Stomach (tissue), 9 donors: ENCODE results near the gene CIZ1. TPM values are rescaled to one million over a fixed set of nuclear protein-coding genes. Genes with fewer than 3 reads are reported as not detected.

Experiments used
- DNase-seq, 2 donors: peaks; one replicate each; pipeline versions ENCODE4 v3.0.0 to v3.0.0-alpha.2; 2013 to 2019
- H3K27ac ChIP-seq, 5 donors: fragments of 200-600 bp in 4 of 5; sonication (generic) in 4 of 5; one replicate each; pipeline ENCODE4 v1.5.1; 2013 to 2019; ENCODE audit warnings: mild to moderate bottlenecking in 1 of 5, moderate library complexity in 1 of 5
- H3K27me3 ChIP-seq, 3 donors: fragments of 200-600 bp; sonication (generic); one replicate each; pipeline ENCODE4 v1.5.1; 2017 to 2019; ENCODE audit warnings: mixed run types in 1 of 3
- H3K36me3 ChIP-seq, 4 donors: fragments of 200-600 bp; sonication (generic); 1 replicate in 3 of 4; 2 replicates in 1 of 4; pipeline ENCODE4 v1.5.1; 2016 to 2019
- H3K4me1 ChIP-seq, 4 donors: fragments of 200-600 bp; sonication (generic); one replicate each; pipeline ENCODE4 v1.5.1; 2016 to 2019
- H3K4me3 ChIP-seq, 4 donors: fragments of 200-600 bp; sonication (generic) in 3 of 4; one replicate each; pipeline ENCODE4 v1.5.1; 2016 to 2019; ENCODE audit warnings: mild to moderate bottlenecking in 1 of 4
- H3K9me3 ChIP-seq, 4 donors: fragments of 200-600 bp; sonication (generic); one replicate each; pipeline ENCODE4 v1.5.1; 2016 to 2019
- CTCF ChIP-seq, 7 experiments: fragments of 450-650 bp in 4 of 7; fragments of 200-600 bp in 3 of 7; sonication (generic) in 3 of 7; IDR thresholded peaks; one replicate each; pipeline ENCODE4 v1.5.1; 2016 to 2019; ENCODE audit warnings: antibody characterized with exemption in 7 of 7, control low read depth in 2 of 7, mild to moderate bottlenecking in 1 of 7
- EP300 ChIP-seq: sonication (generic); formaldehyde crosslinking; IDR thresholded peaks from one replicate; pipeline ENCODE4 v1.6.1; 2017; ENCODE audit warnings: antibody characterized with exemption
- POLR2A ChIP-seq, 4 donors: fragments of 450-650 bp; IDR thresholded peaks; one replicate each; pipeline ENCODE4 v1.6.1; 2016; ENCODE audit warnings: antibody characterized with exemption in 4 of 4, control low read depth in 2 of 4, mild to moderate bottlenecking in 1 of 4, moderate library complexity in 1 of 4
- POLR2AphosphoS5 ChIP-seq, 3 donors: sonication (generic); formaldehyde crosslinking; IDR thresholded peaks; one replicate each; pipeline ENCODE4 v1.6.1; 2016; ENCODE audit warnings: antibody characterized with exemption in 3 of 3
- WGBS, 5 donors: extraction: QIAGEN DNeasy Blood & Tissue Kit in 3 of 5; methylation state at CpG; one replicate each; pipeline versions ENCODE4 v1.1.5 to v1.1.7; 2013 to 2018; 5-methylcytosine and 5-hydroxymethylcytosine counted together
- intact Hi-C: fragments of 100-400 bp; cut with DNase I; formaldehyde crosslinking; loops from one replicate; pipeline ENCODE4 v1.15.1; 2023; ENCODE audit warnings: low total_unique reads
- polyA plus RNA-seq, 3 donors: library from polyadenylated mRNA; stranded (reverse); fragments of 200-250 nt; gene quantifications; one replicate each; pipeline ENCODE4 v1.2.3, GENCODE V29; 2013
- total RNA-seq, 5 donors: library from RNA; depleted of rRNA; stranded (reverse); fragments of >200 nt; gene quantifications; one replicate each; pipeline versions ENCODE4 v1.1.0 to v1.2.3, GENCODE V29; 2014 to 2016
- donor health status: healthy with polysubstance abuse.
- donor health status: Bipolar disorder and iron deficiency.
- donor health status: healthy.

CIZ1 gene
- total and polyA plus RNA-seq, 8 donors, result 15.2 to 217 (median 55.6) TPM

DNA sequence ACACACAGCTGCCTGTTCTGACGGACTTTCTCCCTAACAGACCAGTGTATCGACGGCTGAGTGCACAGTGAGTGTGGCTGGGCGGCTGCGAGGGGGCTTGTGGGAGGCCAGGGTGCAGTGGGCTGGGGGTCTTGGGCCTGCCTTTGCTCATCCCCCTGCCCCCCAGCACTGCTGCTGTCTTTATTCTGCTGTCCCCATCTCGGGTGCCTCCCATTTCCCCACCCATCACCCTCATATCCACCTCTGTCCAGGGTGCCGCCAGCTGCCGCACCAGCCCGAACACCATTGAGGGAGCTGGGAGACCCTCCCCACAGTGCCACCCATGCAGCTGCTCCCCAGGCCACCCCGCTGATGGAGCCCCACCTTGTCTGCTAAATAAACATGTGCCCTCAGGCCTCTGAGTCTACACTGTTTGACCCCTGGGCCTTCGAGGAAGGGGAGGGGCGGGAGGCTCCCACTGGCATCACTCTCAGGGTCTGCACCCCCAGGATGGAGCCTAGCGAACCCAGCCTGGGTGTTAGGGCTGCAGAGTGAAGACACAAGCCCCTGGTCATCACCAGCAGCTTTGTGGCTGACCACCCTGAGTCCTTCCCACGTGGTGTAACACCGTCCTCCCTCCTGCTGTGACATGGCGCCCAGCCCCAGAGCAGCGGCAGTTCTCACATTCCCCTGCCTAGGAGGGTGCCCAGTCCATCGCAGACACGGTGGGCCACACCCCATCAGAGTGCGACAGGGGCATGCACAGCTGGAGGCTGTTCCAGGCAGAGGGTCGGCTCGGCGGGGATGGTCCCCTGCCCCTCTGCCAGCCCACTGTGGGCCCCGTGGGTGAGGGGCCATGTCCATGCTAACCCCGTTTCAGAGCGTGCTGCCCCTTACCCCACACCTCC is 38.1 kb downstream of the CIZ1 start:
- Histone ChIP-seq H3K36me3 (no peaks in the 10 kb centered on the region), H3K27ac (peak overlapping the region in 1 of 5 donors; percentile 5), H3K4me1 (peaks cover 9 to 31% (median 13%) of the 10 kb centered on the region in 4 donors), H3K9me3 (no peaks in the 10 kb centered on the region), H3K4me3 (no peak overlapping the region), H3K27me3 (no peaks in the 10 kb centered on the region)
- no peak for DNase-seq
- 82 to 85% (median 84%) methylated on average over 8 to 26 of the region's 26 CpGs for WGBS, 5 donors
- intact Hi-C loops, result no loop called here
- TF ChIP-seq EP300, result no peak
- TF ChIP-seq POLR2AphosphoS5 (IDR thresholded peaks at IDR 0.05), result peak in 1 of 3 donors; percentile 43

GRCh38 chr9:128152133-128153059 is 39.0 kb downstream of the CIZ1 start:
- Histone ChIP-seq H3K4me3 (no peak overlapping the region), H3K27me3 (no peaks in the 10 kb centered on the region), H3K9me3 (no peaks in the 10 kb centered on the region), H3K36me3 (no peaks in the 10 kb centered on the region), H3K27ac (peak overlapping the region in 1 of 5 donors; percentile 20), H3K4me1 (peaks cover 10 to 40% (median 17%) of the 10 kb centered on the region in 4 donors)
- 91 to 97% (median 94%) methylated on average over 12 to 13 of the region's 13 CpGs for WGBS, 5 donors
- intact Hi-C loops, result no loop called here
- peak in 1 of 3 donors; percentile 5 for TF ChIP-seq POLR2AphosphoS5 (IDR thresholded peaks at IDR 0.05)
- no peak for TF ChIP-seq CTCF (IDR thresholded peaks at IDR 0.05)
- DNase-seq, result no peak

DNA sequence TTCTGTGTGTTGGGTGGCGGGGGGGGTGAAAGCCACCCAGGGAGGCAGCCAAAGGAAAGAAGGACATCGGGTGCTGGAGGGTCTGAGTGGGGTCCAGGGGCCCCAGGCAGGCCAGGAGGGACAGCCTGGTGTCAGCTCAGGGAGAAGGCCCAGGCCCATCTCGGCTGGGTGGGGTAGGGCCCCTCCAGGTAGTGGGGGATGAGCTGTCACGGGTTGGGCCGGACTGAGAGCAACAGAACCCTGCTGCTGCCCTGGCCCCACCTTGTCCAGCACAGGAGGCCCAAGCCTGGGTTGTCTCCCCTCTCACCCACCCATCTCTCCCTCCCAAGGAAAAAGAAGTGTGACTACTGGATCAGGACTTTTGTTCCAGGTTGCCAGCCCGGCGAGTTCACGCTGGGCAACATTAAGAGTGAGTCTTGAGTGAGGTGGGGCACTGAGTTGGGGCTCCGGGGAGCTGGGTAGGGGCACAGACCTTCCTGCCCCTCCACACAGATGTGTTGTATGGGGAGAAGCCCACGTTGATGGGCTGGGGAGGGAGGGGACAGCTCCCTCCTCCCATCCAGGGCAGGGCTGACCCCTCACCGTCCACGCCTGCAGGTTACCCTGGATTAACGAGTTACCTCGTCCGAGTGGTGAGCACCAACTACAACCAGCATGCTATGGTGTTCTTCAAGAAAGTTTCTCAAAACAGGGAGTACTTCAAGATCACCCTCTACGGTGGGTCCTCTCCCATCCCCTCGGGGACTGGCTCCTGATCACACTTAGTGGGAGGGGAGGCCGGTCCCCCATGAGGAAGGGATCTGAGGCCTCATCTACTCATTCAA is 39.9 kb downstream of the CIZ1 start:
- TF ChIP-seq POLR2AphosphoS5 (IDR thresholded peaks at IDR 0.05) (no peak), POLR2A (IDR thresholded peaks at IDR 0.05) (no peak), EP300 (no peak), CTCF (IDR thresholded peaks at IDR 0.05) (no peak)
- Histone ChIP-seq H3K9me3 (no peaks in the 10 kb centered on the region), H3K27me3 (no peaks in the 10 kb centered on the region), H3K27ac (peak overlapping the region in 3 of 5 donors; percentile 4 to 88 (median 87)), H3K36me3 (no peaks in the 10 kb centered on the region), H3K4me3 (peak overlapping the region in 1 of 4 donors; percentile 44), H3K4me1 (peaks cover 10 to 42% (median 17%) of the 10 kb centered on the region in 4 donors)
- intact Hi-C loops, result no loop called here
- no peak for DNase-seq
- WGBS, 5 donors, result 82 to 91% (median 88%) methylated on average over 18 of the region's 18 CpGs

DNA sequence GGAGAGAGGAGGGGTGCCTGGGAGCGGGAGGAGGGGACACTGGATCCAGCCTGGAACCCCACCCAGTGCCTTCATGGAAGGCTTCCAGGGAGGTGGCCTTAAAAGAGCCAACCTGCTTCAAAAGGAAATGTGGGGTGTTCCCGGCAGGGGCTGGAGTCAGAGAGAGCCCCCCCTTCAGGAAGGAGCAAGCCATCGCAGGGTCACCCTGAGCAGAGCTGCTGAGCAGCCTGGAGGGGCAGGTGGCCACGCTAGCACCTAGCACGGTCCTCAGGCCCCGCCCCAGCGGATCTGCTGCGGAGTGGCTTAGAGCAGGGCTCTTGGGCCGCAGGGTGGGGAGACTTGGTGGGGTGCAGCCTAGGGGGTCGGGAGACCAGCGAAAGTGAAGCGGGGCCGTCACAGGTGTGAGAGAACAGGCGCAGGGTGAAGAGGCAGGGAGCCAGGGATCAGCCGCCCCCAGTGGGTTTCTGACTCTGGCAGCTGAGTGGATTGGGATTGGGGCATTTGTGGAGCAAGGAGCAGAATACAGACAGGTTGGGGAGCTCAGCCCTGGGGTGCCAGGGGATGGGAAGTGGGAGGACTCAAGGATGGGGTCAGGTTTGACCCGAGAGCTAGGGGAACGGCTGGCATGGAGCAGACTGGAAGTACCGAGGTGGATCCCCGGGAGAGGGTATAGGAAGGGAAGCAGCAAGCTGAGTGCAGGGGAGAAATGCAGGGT is 40.6 kb downstream of the CIZ1 start:
- no peaks in the 10 kb centered on the region for H3K36me3 ChIP-seq
- intact Hi-C loops, result no loop called here
- H3K9me3 ChIP-seq, result no peaks in the 10 kb centered on the region
- TF ChIP-seq CTCF (IDR thresholded peaks at IDR 0.05), result no peak
- TF ChIP-seq POLR2AphosphoS5 (IDR thresholded peaks at IDR 0.05), result peak in 2 of 3 donors; percentile 14 to 25
- no peak for TF ChIP-seq POLR2A (IDR thresholded peaks at IDR 0.05)
- no peak for TF ChIP-seq EP300
- peaks cover 10 to 42% (median 17%) of the 10 kb centered on the region in 4 donors for H3K4me1 ChIP-seq
- peak overlapping the region in 2 of 4 donors; percentile 20 to 44 for H3K4me3 ChIP-seq
- WGBS, 5 donors, result 58 to 80% (median 76%) methylated on average over 12 to 19 of the region's 19 CpGs
- peak overlapping the region in 3 of 5 donors; percentile 68 to 88 (median 87) for H3K27ac ChIP-seq
- no peaks in the 10 kb centered on the region for H3K27me3 ChIP-seq
- DNase-seq, result peak; percentile 41 to 71
